ENCODE results near the gene ZNF280C.

ZNF280C gene

GRCh38 chrX:130296743-130297142 is 28.0 kb upstream of the ZNF280C start:
- no peak for TF ChIP-seq CTCF (IDR thresholded peaks at IDR 0.05; ENCODE audit: insufficient read depth, missing control alignments)
- FAIRE-seq (no peak), DNase-seq (ENCODE audit: insufficient read length, low spot score) (no peak)

- no peak for TF ChIP-seq CTCF (IDR thresholded peaks at IDR 0.05; ENCODE audit: insufficient read depth, missing control alignments)
- no peak for FAIRE-seq
Measured at GRCh38 chrX:130296297-130296678, 27.6 kb upstream of the ZNF280C start.

GRCh38 chrX:130295519-130296296 is 27.0 kb upstream of the ZNF280C start:
- DNase-seq (ENCODE audit: insufficient read length, low spot score) (no peak), FAIRE-seq (no peak)
- no peak for TF ChIP-seq CTCF (IDR thresholded peaks at IDR 0.05; ENCODE audit: insufficient read depth, missing control alignments)

More at GRCh38 chrX:130296297-130296678, 27.6 kb upstream of the ZNF280C start:
- DNase-seq (ENCODE audit: insufficient read length, low spot score), result no peak

- FAIRE-seq, result no peak
- TF ChIP-seq CTCF (IDR thresholded peaks at IDR 0.05; ENCODE audit: insufficient read depth, missing control alignments), result no peak
Measured at GRCh38 chrX:130287071-130287770, 18.5 kb upstream of the ZNF280C start.

GRCh38 chrX:130285710-130286109 is 17.0 kb upstream of the ZNF280C start:
- DNase-seq (ENCODE audit: insufficient read length, low spot score) (no peak), FAIRE-seq (no peak)
- TF ChIP-seq CTCF (IDR thresholded peaks at IDR 0.05; ENCODE audit: insufficient read depth, missing control alignments), result no peak

More at GRCh38 chrX:130287071-130287770, 18.5 kb upstream of the ZNF280C start:
- DNase-seq (ENCODE audit: insufficient read length, low spot score), result no peak

GRCh38 chrX:130285069-130285620 is 16.4 kb upstream of the ZNF280C start:
- no peak for TF ChIP-seq CTCF (IDR thresholded peaks at IDR 0.05; ENCODE audit: insufficient read depth, missing control alignments)
- FAIRE-seq, result no peak

More at GRCh38 chrX:130285069-130285620, 16.4 kb upstream of the ZNF280C start:
- DNase-seq (ENCODE audit: insufficient read length, low spot score), result no peak

Measured in D721Med (cell line).